ELF-1 (cell line): ENCODE measurements around the gene CPNE5.

Source experiments
- DNase-seq: peaks from one replicate; pipeline ENCODE4 v3.0.0-alpha.2; 2016; ENCODE audit warnings: low read depth, low spot score

The CPNE5 gene

DNA sequence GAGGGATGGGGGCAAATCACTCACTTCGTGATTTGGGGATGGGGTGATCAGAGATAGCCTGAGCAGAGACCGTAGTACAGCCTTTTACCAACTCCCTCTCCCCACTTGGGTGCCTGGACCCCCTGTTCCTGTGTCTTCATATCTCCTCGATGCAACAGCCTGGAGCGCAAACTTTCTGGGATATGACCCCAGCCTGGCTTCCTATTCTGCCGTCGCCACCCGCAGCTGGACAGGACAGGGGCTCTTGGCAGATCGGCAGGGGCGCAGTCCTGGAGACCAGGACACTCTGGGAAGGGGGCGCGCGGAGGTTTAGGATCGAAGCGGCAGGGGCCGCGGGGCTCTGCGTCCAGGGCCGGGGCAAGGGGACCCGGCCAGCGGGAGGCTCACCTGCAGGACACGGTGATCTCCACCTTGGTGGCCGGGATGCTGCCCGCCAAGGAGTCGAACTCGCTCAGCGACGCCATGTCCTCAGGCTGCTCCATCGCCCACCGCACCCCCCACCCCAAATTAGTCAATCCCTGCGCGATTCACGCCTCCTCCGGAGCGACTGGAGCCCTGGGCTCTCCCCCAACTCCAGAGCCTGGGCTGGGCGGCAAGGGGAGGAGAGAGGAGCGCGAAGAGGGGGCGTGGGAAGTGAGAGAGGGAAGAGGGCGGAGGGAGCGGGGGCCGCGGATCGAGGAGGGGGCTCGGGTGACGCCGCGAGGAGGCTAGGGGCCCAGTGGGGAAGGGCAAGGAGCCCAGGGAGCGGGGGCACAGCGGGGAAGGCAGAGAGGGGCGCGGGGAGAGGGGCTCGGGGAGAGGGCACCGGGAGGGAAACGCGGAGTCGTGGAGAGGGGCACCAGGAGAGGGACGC is at the start of gene CPNE5:
Gene CPNE5 (minus strand): TSS at position 549 of the 853 bp plus-strand sequence. CDS start 67 bp downstream, at position 482.
- no peak for DNase-seq

DNA sequence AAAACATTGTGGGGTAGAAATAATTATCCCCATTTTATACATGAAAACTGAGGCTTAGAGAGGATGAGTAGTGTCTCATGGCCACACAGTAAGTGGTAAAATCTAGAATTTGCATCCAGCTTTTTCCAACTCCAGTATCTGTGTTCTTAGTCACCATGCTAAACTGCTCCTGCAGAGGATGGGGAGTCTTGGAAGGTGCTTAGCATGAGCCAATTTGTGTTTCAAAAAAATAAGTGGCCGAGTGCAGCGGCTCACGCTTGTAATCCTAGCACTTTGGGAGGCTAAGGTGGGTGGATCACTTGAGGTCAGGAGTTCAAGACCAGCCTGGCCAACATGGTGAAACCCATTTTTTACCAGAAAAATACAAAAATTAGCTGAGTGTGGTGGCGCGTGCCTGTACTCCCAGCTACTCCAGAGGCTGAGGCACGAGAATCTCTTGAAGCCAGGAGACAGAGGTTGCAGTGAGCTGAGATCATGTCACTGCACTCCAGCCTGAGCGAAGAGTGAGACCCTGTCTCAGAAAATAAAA is 48.9 kb upstream of the CPNE5 start:
- no peak for DNase-seq

DNA sequence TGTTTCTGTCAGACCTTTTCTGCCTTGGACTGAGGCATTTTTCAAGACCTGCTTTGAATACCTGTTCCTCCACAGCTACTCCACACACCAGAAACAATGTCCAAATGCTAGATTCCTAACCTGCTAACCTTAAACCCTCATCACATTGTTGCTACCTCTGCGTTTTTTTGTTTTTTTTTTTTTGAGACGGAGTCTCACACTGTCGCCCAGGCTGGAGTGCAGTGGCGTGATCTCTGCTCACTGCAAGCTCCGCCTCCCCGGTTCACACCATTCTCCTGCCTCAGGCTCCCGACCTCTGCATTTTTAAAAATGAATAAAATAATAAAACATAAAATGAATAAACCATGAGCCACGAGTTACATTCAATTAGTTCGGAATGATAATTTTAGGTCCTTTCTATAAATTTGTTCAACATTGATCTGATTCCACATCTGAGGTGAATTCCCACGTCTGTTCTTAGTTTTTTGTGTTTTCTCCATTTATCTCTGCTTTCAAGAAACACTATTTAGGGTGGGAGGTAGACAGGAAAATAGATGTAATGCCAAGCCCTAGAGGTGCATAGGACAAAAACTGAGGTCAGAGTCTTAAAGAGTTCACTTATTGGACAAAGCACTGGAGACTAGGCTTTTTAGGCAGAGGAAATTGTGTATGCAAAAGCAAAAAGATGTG is 47.8 kb upstream of the CPNE5 start:
- DNase-seq = no peak

DNA sequence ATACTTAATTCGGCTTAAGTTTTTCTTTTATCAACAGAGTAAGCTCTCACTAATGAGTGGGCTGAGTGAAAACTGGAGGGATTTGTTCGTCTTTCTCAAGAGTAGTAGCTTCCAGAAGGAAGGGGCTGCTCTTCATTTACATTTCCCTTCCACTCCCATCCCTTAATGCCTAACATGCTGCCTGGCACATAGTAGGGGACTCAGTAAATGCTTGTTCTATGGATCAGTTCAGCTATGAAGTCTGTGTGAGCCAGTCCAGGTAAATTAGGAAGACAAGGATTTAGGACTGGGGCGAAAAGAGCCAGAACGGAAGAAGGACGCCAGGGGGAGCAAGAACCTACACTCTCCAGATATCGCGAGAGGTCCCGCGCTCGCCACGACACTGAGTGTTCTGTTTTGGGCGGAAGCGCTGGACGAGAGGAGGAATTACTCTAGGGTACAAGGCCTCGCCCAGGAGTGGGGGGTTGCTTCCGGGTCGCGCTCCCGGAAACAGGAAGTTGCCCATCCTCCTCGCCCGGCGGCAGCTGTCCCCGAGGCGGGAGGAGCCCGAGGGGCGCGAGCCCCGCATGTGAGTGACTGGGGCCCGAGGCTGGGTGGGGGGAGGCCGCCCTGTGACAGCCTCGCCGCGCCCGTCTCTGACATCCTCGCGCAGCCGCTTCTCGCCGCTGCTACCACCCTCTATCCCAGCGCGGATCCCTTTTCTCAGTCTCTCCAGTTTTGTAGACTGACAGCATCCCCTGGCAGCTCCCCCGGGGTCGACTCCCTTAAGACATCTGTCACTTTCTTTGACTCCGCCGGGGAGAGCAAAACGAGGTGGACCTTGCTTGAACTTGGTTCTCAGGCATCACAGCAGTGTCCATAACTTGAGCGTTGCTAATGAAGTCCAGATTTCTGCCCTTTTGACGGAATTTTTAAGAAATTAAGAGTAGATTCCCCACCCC is 46.5 kb upstream of the CPNE5 start, which contains the start of gene C6orf89:
Gene C6orf89 (plus strand): TSS at position 492 of the 941 bp plus-strand sequence. CDS start 13,493 bp downstream, outside the sequence.
- DNase-seq = peak; percentile 99

DNA sequence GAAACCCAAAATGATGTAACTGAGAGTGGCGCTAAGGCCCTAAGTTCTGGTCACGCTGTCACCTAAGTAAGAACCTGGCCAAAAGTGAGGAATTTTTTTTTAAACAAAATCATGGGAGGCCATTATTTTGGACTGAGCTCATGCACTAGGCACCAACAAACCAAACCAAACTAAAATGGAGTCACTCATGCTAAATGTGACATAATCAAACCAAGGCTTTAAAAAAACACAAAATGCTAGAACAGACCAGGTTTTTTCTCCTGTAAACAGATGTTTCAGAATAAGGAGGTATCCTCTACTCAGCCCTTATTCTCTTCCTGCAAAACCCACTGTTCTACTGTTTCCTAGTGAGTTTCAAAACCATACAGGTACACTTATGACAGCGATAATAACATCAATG is 45.4 kb upstream of the CPNE5 start:
- DNase-seq = no peak

DNA sequence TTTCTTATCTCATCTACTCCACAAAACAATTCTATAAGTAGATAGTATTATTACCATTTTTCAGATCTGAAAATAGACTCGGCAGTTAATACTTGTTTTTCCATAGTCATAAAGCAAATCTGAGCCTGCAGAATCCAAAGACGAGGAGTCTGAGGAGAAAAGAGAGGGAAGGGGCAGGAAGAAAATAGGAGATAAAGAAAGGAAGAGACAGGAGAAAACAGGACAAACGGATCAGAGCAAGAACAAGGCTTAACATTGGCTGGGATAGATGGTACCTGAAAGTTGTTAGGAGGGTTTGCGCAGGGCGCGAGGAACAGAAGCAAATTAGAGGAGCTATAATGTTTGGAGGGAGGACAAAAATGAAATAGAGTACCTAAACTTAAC is 36.0 kb upstream of the CPNE5 start:
- DNase-seq = no peak

DNA sequence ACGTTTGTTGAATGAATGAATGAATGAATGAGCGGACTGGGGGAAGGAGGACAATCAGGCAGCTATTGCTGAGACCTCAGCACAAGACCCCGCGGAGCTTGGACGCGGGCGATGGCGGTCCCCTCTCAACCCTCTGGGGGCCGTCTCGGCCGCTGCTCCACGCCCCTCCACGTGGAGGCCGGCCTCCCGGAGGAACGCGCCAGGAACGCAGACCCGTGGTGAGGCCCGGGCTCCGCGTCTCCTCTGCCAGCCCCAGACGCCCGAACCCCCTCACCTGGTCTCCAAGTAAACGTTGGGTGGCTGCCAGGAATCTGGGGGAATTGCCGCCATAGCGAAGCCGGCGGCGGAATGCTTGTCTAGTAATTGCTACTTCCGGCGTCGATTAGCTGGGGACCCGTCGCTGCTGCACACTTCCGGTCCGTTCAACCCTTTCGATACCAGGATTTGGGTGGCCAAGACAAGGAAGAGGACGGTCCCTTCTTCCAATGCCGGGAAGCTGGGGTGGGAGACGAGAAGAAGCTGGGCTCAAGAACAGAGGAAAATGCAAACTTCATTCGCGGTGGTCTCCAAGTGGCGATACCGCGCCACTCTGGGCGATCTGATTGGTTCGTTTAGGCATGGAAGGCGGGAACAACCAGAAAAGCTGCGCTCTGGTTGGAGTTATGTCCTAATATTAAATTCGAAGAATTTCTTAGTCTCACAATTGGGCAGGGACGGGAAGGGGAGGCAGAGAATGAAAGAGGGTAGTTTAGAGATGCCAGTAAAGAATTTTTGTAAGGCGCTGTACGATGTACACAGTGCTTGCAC is 35.4 kb upstream of the CPNE5 start, which contains the start of gene PPIL1:
Gene PPIL1 (minus strand): TSS at position 361 of the 807 bp plus-strand sequence. CDS start 31 bp downstream, at position 330.
- peak; percentile 92 for DNase-seq

DNA sequence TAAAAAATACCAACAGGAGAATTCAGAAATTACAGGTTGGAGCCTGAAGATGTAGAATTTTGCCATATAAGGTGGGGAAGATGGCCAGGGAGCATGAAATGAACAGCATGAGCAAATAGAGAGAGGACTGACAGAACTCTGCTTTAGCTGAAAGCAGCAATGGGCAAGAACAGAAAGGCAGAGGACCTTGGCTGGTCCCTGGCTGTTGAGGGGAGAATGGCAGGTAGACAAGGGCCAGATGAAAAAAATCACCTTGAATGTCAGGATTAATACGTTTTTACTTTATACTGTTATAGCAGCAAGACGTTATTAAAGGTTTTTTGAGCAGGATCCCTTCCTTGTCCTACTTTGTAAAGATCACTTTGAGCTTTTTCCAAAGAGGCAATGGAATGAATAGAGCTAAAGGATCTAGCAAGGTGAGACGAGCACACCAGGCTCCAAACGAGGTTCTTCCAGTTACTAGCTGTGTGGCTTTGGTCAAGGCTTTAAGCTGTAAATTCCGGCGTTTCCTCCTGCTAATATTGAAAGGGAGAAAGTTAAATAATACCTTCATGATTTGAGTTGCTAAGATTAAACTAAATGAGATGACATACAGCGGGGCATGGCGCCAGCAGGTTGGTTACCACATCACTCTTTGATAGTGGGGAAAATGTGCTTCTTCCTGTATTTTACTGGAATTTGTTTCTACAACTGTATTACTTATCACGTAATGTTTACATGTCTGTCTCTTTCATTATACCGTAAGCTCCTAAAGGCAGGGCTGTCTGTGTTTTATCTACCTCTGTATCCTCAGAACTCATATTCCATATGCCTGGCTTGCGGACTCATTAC is 34.6 kb upstream of the CPNE5 start:
- DNase-seq = no peak

DNA sequence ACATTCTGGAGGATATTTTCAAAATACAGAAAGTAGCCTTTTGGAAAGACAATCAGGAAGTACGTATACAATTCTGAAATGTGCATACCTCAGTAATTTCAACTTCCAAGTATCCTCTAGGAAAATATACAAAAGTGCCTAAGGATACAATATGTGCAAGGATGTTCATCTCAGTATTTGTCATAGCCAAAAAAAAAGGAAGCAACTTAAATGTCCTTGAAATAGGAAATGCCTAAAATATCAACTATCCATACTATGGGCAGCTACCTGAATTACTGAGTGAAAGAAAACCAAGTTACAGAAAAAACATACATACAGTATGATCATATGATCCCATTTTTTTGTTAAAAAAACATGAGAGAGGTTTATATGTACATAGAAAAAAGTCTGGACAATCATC is 33.9 kb upstream of the CPNE5 start:
- no peak for DNase-seq

DNA sequence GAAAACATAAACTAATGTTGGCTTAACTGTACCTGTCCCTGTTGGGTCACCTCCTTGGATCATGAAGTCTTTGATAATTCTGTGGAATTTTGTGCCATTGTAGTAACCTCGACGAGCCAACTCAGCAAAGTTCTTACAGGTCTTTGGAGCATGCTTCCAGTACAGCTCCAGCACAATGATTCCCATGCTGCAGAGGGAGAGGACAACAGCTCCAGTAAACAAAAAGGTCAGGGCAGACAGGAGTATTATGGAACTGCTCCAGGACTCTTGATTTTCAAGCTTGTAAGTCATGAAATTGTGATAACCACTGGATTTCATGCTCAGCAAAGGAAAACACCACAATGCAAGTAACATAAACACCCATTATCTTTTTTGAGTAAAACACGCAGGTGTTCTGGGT is 32.4 kb upstream of the CPNE5 start:
- no peak for DNase-seq

DNA sequence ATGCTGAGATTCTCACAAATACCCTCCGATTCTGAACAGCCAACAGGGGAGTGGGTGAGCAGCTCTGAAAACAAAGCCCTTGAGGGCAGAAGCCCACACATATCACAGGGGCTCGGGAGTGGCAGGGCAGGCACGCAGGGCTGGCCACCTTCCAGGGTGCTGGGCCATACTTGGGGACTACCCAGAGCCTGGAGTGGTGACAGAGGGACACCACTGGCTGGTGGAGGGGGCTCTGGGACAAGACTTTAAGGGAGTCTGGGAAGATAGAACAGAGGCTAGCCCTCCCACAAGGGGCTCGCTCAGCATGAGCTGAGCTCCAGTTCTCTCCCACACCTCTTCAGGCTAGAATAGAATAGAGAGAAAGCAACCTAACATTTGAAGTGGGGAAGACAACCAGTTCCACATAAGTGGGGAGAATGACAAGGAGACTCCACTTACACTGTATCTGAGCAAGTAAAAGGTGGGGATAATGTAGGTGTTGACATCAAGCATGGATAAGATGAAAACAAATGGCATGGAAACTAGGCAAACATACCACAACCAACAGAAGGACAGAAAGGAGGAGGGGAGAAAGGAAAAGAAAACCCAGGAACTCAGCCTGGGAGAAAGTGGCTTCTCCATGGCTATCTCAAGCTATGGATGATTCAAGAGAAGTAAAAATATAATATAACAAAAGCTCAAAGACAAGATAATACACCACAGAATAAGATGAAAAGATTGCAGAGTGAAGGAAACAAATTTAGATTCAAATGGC is 28.4 kb upstream of the CPNE5 start:
- DNase-seq = no peak

DNA sequence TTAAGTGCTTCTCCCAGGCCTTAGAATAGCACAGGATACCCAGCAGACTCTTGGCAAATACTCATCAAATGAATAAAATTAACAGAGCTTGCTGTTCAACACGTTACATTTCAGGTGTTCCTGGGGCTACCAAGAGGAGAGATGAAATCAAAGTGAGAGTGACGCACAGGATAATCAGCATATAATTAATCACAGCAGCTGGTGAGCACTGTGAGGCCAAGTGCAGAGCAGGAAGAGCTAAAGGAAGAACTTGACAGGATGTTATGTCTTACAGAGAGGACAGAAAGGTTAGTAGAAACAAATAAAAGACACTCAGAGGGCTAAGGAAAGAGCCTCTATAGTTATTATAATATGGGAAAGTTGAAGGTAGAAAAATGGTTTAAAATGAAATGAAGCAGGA is 26.6 kb upstream of the CPNE5 start:
- no peak for DNase-seq

DNA sequence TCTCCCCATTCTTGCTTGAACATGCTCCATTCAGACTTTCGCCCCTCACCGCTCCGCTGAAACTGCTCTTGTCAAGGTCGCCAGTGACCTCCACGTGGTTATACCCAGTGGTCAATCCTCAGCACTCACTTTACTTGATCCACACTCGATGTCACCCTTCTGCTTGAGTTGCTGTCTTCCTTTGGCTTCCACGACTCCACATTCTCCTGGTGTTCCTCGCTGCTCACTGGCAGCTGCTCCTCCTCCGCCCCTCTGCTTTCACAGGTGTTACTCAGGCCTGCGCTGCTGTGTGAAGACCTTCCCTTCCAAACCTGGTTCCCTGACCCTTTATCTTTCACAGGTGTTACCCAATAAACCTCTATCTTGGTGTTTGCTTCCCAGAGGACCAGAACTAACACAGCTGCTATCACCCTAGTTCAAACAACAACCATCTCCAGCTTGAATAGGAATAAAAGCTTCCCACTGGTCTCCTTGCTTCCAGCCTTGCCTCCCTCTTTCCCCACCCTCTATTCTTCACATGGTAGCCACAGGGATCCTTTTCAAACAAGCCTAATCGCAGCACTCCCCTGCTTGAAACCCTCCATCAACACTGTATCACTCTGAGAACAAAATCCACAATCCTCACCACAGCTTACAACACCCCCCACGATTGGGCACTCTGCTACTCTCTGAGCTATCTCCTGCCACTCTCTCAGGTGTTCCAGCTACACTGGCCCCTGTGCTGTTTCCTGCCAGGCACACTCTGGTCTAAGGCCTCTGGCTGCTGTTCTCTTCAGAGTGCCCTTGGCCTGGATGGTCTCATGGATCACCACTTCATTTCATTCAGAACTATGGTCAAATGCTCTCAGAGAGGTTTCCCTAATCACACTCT is 24.7 kb upstream of the CPNE5 start:
- DNase-seq = no peak

DNA sequence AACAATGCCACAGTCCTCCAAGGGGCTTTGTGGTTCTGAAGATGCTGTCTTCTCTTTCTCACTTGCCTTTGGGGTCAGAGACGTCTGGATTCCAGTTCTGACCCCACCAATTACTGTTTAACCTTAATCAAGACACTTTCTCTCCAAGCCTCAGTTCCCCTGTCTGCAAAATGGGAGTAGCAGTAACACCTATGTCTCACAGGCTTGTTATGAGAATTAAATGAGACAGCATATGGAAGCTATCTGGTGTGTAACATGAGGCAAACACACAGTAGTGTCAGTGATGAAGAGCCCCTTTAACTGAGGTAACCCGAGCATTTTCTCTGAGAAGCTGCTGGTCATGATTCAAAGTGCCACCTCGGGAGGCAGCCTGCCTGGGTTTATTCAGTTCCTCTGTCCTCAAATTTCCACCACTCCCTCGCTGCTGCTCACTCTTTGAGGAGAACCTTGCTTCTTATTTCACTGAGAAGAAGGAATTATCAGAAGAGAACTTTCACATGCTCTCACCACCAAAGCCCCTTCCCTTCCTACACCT is 23.7 kb upstream of the CPNE5 start:
- DNase-seq = no peak

DNA sequence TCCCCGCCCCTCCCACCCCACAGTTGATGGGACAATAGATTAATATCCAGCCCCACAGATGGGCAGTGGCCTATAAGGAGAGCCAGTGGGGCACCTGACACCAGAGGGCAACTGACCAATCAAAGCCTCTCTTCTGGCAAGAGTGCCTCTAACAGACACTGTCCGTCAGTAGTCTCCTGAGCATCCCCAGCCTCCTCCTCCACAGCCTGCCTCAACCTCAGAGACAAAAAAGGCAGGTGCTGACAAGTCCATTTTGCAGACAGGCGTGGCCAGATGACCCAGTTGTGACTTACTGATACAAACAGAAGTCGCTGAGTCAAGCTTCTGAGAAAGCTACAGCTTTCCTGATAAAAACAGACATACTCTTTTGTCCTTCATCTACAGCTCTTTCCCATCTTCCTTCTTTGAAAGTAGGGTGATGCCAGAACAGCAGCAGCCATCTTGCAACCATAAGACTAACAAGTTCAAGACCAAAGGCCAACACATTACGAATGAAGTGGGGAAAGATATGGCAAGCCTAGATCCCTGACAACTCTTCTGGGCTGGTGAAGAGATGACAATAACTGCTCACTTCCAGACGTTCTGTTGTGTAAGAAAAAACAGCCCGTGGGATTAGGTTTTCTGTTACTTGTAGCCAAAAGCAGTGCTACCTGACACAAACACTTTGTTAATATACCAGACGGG is 23.1 kb upstream of the CPNE5 start:
- DNase-seq = no peak

DNA sequence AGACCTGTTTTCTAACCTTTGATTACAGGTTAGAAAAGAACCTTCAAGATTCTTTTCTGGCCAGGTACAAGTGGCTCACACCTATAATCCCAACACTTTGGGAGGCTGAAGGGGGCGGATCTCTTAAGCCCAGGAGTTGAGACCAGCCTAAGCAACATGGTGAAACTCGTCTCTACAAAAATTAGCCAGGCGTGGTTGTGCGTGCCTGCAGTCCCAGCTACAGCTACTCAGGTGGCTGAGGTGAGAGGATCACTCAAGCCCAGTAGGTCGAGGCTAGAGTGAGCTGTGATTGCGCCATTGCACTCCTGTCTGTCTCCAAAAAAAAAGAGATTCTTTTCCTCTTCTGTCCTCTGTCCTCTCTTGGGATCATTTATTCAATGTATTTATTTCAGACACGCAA is 20.9 kb upstream of the CPNE5 start:
- no peak for DNase-seq

DNA sequence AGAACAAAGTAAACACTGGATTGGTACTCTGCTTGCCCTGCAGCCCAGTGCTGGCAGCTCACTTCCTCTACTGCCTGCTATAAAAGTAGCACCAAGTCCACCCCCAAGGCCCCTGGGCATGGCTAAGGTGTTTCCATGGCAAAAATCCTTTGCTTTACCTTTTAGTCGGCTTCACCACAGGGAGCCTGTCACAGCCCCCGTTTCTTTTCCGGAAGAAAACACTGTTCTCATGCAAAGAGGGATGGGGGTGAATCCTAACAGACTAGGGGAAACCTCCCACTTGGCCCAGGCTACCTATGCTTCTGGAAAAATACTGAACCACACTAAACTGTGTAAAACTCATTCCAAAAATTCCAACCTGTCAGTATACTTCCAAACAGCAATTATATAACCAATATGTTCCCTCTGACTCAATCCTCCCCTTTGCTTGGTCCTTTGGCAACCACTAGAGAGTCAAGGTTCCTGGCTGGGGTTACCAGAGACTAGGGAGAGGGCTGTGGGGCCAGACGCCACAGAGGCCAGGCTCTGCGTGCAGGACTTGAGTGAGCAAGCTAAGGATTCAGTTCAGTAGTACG is 19.2 kb upstream of the CPNE5 start:
- DNase-seq = peak; percentile 58
